Measurements from ENCODE around the gene PTPRO.

- TF ChIP-seq CTCF (IDR thresholded peaks at IDR 0.05) = no peak
- TF ChIP-seq POLR2A (IDR thresholded peaks at IDR 0.05) = no peak
Observed at GRCh38 chr12:15496738-15497137, 174.4 kb downstream of the PTPRO start.
